ENCODE data around the gene N4BP2L2.

DNA sequence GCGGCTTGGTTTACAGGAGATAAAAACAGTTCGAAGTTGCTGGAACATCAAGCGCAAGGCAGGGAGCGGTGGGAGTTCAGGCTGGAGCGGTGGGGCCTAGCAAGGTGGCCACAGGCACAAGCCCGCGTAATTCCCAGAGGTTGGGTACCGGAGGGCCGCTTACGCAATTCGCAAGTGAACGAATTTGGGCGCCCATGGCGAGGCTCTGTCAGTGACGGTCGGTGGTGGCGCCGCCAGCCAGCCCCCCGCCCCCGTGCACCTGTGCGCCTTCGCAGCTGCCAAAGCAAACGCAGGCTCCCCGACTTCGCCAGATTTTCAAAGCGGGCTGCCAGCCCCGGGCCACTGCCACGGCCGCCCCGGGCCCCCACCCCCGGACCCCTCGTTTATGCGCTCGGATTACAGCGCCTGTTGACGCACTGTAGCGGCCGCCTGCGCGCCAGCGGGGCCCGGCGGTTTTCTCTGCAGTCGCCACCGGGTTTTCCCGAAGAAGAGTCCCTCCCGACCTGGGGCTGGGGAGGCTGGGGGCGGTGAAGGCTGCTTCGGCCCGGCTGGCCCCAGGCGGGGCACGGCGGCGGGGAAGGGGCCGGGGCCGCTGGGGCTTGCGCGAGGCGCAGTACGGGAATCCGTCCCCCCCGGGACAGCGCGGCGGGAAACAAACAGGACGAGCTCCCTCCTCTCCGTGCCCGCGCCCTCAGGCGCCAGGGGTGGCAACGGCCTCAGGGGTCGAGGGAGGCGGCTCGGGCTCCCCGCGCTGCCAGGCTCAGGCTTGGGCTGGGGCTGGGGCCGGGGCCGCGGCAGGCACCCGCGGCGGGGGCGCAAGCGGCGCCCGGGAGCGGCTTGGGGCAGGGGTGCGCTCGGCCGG, 111.4 kb downstream of the N4BP2L2 start:
- TF ChIP-seq CTCF (IDR thresholded peaks at IDR 0.05; ENCODE audit: borderline replicate concordance, extremely low read depth, low read length, poor library complexity, severe bottlenecking) (no peak), EZH2 (IDR thresholded peaks at IDR 0.05; ENCODE audit: borderline replicate concordance, low read depth, low read length, severe bottlenecking) (no peak)
